HG02588 (cell line): ENCODE results near the gene OLA1.

Experiments used
- ATAC-seq: cut with Tn5 transposase; IDR thresholded peaks from one replicate; pipeline ENCODE4 v1.9.1; 2021; ENCODE audit warnings: mild to moderate bottlenecking, moderate library complexity; ENCODE audit not compliant: unreplicated experiment

The OLA1 gene

DNA sequence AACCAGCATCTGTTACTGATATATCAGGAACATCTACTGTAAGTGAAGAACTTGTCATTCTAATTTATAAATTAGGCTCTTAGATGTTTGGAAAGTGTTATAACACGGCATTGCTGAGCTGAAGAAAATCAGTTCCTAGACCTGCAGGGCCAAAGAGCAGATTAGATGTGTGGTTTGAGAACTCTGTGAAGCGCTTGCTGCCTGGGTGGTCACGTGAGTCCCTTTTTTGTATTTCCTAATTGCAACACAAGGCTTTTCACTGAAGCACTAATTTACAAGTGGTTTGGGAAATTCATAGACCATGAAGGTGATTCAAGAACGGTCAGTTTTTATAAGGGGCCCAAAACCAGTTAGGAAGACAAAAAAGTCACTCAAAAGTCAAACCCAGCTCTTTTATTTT is 176.3 kb downstream of the OLA1 start:
- ATAC-seq = no peak

DNA sequence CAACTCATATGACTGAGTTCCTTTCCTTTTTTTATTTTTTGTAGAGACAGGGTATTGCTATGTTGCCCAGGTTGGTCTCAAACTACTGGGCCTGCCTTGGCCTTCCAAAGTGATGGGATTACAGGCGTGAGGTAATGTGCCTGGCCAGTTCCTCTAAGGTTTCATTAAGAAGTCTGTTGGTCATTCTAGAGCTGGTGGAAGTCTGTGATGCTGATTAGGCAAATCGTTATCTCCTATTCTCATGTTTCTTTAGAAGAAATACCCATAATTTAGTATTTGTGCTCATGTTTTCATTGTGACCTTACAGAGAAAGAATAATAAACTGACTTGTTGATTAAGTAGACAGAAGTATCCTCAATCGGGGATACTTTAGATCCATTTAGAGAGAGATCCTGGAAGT is 177.0 kb downstream of the OLA1 start:
- no peak for ATAC-seq

DNA sequence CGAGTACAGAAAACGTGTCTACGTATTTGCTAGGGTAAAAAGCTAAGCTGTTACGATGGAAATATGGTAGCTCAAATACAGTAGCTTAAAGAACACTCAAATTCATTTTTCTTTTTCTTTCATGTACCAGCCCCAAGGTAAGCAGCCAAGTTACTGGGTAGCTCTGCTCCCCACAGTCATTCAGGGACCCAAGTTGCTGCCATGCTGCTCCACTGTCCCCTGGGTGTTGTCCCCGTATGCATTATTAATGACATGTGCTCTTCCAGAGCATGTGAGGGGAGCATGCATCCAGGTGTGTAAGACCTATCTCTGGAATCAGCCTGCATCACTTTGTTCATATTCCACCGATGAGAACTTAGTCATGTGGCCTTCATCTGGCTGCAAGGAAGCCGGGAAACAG is 178.1 kb downstream of the OLA1 start:
- no peak for ATAC-seq

DNA sequence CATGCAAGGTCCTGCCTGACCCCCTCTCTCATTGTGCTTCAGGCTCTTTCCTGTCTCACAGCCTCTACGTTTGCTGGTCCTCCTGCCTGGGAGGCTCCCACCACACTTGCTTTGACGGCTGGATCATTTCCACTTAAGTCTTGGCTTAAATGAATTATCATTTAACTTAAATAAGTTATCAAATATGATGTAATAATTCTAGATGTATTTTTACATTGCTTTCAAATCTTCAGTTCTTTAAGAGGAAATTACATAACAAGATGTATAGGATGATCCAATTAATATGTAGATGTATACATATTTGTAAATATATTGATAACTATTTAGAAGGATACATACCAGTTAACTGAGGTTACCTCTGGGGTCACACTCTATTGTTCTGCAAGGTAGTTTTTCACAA is 180.5 kb downstream of the OLA1 start:
- ATAC-seq = no peak

DNA sequence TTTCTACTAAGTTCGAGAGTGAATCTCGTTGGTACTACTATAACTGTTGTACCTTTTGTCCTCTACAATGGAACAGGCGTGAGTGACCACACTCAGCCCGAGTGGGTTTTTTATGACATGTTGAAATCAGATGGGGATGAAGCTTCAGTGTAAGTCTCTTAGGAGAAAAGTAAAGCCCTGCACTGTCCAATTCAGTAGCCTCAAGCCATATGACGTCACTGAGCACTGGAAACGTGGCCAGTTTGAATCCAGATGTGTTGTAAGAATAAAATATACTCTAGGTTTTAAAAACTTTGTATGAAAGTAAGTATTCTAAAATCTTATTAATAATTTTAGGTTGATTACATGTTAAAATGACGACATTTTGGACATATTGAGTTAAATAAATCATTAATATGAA is 181.5 kb downstream of the OLA1 start:
- ATAC-seq = no peak

DNA sequence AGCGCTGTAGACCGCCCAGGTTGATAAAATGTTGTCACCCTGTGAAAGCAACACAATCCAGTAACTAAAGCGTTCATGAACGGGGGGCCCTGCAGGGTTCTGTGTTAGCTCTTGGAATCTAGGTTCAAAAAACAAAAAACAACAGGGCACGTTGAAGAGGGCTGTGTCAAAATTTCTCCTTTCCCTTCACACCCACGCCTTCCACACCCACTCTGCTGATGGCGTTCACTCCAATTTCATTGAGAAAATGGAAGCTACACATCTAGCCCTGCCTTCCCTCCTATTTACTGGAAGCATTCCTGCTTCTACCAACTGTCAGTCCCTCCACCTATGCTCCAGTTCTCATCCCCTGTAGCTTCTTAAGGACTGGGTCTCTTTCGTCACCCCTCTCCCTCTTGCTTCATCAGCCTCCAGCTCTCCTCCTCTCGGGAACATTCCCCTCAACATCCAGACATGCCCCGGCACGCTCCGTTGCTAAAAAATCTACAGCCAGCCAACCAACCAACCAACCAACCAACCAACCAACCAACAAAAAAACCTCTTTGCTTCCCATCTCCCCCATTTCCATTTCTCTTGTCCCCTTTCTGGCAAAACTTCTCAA is 184.7 kb downstream of the OLA1 start:
- no peak for ATAC-seq

DNA sequence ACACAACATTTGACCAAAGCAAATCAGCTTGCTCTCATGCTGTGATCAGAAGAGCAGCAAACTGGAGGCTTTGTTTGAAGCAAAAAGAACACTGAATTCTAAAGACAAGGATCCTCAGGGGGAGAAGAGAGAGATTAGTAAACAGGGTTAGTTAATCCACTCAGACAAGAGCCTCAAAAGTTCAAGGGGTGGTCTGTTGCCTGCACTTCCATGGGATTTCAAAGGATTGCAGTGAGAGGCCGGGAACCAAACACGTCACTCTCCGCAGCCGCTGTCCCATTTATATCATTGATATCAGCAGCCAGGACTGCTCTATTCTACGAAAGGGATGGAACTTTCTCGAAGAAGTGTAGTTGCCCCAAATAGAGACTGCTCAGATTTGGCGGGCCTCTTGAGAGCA is 185.4 kb downstream of the OLA1 start:
- no peak for ATAC-seq

DNA sequence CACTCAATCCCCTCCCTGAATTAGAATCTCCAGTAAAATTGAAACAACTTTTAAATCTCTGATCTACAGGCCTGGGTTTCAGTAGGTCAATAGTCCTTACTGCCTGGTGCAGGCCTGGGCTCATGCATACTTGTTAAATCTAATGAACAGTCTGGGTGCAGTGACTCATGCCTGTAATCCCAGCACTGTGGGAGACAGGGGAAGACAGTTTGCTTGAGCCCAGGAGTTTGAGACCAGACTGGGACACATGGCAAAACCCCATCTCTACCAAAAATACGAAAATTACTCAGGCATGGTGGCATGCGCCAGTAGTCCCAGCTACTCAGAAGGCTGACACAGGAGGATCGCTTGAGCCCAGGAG is 188.5 kb downstream of the OLA1 start:
- ATAC-seq = no peak

DNA sequence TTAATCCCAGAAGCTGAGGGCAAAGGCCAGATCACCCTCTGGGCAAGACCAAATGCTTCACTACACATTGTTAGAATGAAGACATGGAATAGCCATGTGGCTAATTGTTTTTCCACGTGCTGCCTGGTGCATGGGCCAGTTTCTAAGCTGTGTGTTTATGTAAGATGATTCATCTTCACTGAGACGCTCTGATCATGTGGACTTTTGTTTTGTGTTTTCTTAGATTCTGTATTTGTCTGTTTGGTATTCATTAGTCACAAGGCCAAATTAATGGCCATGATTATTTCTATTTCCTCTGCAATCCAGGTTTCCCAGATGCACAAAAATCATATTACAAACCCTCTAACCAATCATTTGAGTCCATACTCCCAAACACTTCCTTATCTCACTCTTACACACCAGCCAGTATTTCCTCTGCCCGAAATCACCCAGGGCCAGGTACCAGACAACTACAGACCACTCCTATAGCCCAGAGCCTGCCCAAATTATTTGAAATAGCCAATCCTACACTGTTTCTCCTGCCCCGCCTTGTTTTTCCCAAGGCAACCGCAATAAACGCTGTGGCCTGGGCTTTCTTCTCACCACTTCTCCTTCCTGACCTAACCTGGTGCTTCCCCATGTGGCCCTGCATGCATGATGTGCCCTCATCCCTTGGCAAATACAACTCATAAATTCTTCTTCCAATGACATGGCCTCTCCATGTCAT is 189.0 kb downstream of the OLA1 start:
- ATAC-seq = no peak

DNA sequence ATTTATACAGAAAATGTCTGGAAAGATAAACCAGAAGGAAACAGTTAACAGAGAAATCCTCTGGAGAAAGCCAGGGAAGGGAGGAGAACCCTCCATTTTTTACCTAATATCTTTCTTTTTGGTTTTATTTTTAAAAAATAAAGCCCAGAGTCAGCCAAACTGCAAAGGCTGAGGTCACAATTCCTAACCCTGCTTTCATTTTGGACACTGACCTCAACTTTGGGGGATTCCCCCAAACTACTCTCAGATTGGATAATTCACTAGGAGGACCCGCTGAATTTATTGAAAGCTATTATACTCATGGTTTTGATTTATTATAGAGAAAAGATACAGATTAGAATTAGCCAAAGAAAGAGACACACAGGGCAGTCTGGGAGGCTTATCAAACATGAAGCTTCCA is 189.9 kb downstream of the OLA1 start:
- no peak for ATAC-seq

DNA sequence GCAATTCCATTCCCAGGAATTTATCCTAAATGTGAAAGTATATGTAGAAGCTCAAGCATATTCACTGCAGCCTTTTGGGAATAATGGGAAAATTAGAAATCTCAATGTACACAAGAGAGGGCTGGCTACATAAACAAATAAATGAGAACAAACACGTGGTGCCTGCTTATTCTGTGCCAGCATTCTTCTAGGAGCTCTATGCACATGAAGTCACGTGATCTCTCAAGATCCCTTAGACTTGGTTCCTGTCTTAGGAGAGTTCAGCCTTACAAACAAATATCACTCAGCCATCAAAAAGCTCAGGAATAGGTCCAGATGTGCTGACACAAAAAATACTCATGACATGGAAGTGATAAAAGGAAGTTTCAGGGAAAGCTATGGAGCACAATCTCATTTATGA is 190.3 kb downstream of the OLA1 start:
- ATAC-seq = no peak

DNA sequence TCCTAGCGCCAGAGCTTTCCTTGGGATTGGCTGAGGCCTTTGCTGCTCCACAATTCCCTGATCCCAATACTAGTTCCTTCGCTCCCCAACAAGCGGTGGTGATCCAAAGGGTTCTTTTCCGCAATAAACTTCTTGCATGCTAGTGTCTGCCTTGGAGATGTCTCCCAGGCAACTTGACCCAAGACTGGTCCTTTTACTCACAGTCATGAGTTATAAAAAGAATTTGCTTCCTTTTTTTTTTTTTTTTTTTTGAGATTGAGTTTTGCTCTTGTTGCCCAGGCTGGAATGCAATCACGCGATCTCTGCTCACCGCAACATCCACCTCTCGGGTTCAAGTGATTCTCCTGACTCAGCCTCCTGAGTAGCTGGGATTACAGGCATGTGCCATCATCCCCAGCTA is 193.4 kb downstream of the OLA1 start:
- no peak for ATAC-seq

DNA sequence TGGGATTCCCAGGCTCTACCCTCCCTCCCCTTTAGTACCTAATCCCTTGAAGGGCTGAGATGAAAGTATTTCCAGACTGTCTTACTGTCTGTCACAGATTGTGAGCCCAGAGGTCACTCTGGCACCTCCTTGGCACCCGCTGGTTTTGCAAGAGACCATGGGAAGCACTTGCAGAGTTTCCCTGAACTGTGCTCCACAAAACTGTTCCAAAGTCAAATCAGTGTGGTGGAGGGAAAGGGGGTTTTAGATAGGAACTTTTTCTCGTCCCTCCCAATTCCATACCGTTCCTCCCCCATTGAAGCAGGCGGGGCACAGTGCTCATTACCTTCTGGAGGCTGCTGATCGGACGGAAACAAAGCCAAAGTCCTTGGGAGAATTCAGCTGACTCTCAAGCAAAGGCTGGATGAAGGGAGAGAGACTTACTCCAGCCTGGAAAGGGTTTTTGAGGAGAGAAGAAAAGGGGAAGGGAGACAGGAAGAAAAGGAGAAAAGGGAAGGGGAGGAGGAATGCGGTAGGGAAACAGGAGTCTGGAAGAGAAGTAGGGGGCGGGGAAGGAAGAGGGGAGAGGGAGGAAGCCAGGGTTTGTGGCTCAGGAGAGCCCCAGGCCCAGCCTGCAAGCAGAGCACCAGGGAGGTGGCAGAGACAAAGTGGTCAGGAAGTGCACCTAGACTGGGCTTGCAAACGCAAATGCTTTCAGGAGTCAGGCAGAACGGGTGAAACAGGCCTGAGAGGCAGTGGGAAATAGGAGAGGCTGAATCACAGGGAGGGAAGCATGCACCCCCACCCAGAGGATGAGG is 194.8 kb downstream of the OLA1 start:
- ATAC-seq = no peak

DNA sequence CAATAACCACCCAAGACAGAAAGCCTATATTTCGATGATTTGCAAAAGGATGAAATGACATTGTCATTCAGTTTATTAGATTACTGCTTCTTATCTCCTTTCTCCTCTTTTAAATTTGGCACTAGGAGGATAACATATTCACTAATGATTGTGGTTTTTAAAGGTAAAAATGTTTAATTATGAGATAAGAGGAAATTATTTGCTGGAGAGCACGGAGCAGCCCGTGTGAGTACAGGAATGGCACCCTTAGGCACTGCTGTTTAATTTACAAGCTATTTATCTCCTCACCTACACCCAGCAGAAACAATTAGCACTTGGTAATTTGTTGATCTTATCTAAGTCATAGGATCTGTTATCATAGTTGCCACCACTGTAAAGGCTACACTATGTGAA is 195.8 kb downstream of the OLA1 start:
- ATAC-seq = no peak

DNA sequence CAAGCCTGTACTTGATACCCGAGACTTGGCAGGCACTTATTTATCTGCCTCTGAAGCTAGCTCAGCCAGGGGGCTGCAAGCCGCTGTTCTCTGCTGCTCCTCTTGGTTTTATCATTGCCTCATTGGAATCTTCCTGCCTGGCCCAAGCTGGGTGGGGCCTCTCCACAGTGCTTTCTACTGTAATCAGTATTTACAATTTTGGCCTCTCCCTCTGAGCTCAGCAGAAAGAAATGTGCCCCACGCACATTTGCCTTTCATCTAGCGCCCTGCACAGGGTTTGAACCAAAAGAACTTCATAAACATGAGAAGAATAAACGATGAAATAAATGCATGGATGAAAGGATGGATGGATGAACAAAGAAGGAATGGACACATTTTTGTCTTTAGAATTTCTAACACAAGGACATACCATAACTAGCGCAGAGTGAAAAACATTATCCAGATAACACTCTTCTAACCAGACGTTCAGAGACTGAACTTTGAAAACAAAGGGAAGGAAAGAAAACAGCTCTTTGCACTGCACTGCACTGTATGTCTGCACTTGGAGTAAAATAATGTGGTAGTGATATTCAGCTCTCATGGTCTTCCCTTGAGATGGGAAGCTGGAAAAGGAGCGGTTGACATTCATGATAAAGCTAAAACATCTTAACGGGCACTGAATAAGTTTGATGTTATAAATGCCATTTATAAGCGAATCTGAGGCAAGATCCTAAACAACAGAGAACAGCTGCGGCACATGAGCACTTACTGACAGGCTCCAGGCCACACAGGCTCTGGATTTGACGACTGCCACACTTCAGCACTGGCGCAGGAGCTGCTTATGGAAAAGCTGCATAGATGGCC is 196.4 kb downstream of the OLA1 start:
- ATAC-seq = no peak

DNA sequence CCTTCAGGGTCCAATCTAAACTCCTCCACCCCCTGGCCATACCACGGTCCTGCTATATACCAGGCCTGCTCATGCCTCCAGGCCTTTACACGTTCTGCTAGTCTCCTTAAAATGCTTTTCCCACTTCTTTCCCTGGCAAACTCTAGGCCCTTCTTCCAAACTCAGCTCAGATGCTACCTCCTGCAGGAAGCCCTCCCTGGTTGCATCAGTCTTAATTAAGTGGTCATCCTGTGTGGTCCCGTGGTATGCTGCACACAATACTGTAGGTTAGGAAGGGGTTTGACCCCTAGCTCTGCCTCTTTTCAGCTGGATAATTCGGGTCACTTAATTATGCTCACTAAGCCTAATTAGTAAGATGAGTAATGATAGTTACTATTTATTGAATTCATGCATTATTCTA is 197.3 kb downstream of the OLA1 start:
- no peak for ATAC-seq

DNA sequence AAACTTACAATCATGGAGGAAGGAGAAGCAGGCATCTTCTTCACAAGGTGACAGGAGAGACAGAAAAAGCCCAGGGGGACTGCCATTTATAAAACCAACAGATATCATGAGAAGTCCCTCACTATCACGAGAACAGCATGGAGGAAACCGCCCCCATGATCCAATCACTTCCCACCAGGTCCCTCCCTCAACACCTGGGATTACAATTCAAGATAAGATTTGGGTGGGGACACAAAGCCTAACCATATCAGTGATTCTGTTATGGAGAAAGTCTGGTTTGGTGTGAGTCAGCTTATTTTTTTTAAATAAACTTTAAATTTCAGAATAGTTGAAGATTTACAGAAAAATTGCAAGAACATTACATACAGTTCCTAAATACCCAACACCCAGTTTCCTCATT is 198.4 kb downstream of the OLA1 start:
- no peak for ATAC-seq

DNA sequence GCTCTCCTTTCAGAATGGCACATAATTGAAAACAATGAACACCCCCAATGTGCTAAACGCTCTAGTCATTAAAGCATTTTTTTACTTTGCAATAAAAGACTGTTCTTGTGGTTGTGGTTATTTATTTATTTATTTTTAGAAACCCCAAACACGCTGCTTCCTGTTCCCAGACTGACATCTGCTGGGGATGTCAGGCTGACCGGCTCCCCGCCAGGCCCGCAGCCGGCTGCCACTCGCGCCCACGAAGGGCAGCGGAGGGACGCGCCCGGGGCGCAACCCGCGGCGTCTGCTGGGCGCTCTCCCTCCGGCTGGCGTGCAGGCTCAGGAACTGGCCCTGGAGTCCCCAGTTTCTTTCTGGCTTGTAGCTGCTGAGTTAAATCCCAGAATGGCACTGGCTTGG is 200.1 kb downstream of the OLA1 start:
- ATAC-seq = no peak

DNA sequence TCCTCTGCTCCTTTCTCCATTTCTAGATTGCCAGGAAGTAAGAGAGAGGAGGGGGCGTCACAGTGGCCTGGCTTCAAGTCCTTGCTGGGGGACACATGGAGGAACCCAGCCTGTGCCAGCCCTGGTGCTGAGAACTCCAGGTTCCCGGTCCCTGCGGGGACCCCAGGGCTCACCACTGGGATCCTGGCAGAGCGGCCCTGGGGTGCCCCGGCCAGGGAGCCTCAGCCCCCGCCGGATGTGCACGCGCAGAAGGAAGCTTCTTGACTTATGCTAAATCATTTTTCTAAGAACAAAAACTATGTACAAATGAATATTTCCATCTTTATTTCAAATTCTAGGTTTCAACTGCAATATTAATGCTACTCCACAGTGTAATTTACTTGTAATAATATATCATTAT is 200.6 kb downstream of the OLA1 start:
- no peak for ATAC-seq

DNA sequence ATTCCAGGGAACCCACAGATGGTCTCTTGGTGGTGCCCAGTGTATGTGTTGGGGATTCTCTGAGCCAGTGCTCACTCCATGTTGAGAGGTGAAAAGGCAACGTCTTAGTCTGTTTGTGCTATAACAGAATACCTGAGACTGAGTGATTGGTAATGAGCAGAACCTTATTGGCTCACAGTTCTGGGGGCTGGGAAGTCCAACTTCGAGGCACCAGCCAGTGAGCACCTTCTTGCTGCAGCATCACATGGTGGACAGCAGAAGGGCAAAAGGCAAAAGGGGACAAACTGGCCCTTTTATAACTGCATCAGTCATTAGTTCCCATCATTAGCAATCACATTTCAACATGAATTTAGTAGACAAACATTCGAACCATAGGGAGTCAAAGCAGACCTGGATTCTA is 202.2 kb downstream of the OLA1 start:
- ATAC-seq = no peak

DNA sequence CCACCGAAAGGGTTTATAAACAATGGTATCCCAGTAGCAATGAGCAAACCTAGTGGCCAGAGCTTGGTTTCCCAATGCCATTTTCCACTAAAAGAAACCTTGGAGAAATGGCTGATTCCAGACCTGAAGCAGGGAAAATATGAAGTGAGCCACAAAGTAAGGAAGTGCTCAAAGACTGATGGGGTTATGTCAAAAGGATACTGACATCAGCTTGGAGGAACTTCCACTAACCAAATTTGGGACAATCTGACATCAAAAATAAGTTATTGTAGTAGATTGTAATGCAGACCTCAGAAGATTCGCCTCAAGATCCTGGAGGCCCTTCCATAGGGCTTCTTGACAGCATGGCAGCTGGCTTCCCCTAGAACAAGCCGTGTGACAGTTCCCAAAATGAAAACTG is 203.8 kb downstream of the OLA1 start:
- ATAC-seq = no peak

DNA sequence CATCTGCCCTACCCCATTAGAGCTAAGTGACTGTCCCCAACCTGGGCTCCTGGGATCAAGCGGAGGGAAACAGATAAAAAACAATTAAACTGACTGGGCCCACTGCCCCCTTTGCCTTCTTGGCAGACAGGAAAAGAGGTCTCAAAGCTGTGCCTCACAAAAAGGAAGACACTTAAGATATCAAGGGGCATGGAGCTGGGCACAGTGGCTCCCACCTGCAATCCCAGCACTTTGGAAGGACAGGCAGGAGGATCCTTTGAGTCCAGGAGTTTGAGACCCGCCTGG is 208.0 kb downstream of the OLA1 start:
- no peak for ATAC-seq
